ENCODE measurements around the gene ECHDC3.

The ECHDC3 gene

GRCh38 chr10:11716686-11717085 is 25.5 kb upstream of the ECHDC3 start:
- H3K79me1 ChIP-seq (replicated peaks; ENCODE audit: low read length, poor library complexity, severe bottlenecking) = no peaks in the 10 kb centered on the region
- no peak overlapping the region for H3K4me3 ChIP-seq (ENCODE audit: insufficient read depth in 1 of 2, low read depth in 1 of 2, low read length in 2 of 2)
- H2AK5ac ChIP-seq (ENCODE audit: low read length, severe bottlenecking) = no peak overlapping the region
- no peak overlapping the region for H3K9ac ChIP-seq (ENCODE audit: low read length)
- no peak overlapping the region for H2BK120ac ChIP-seq (ENCODE audit: low read depth, low read length)
- peaks cover 11% of the 10 kb centered on the region for H3K9me3 ChIP-seq (ENCODE audit: control insufficient read depth, low read length)
- H2AFZ ChIP-seq (ENCODE audit: low read depth, low read length) = no peak overlapping the region
- H3K36me3 ChIP-seq (ENCODE audit: control insufficient read depth in 1 of 2, insufficient read depth in 2 of 2, low read depth in 1 of 2, low read length in 2 of 2) = no peaks in the 10 kb centered on the region
- no peak overlapping the region for H3K4ac ChIP-seq (ENCODE audit: low read depth in 1 of 2, low read length in 2 of 2)
- H2BK12ac ChIP-seq (ENCODE audit: low read length in 2 of 2) = no peak overlapping the region
- H2BK5ac ChIP-seq (ENCODE audit: low read depth, low read length, poor library complexity, severe bottlenecking) = no peak overlapping the region
- no peak overlapping the region for H4K91ac ChIP-seq (ENCODE audit: low read length)
- H3K4me2 ChIP-seq (ENCODE audit: low read length, poor library complexity, severe bottlenecking) = no peak overlapping the region
- no peak for DNase-seq
- H3K14ac ChIP-seq (ENCODE audit: low read length in 2 of 2) = no peak overlapping the region
- H4K8ac ChIP-seq (ENCODE audit: low read length) = no peak overlapping the region
- no peak overlapping the region for H2BK15ac ChIP-seq (ENCODE audit: low read depth, poor library complexity, severe bottlenecking)
- no peak overlapping the region for H3K18ac ChIP-seq (ENCODE audit: low read depth in 1 of 2, low read length in 2 of 2)
- H3K27ac ChIP-seq (ENCODE audit: low read length, poor library complexity, severe bottlenecking) = no peak overlapping the region
- H3K4me1 ChIP-seq (ENCODE audit: control insufficient read depth, insufficient read depth, low read depth, low read length) = no peaks in the 10 kb centered on the region
- peaks cover 19 to 32% of the 10 kb centered on the region in 2 experiments for H3K27me3 ChIP-seq (ENCODE audit: control insufficient read depth in 1 of 2, insufficient read depth in 1 of 2, low read length in 2 of 2)
- WGBS = 86% methylated on average over 4 of the region's 4 CpGs
- H3K23ac ChIP-seq (ENCODE audit: low read length in 2 of 2) = no peak overlapping the region

GRCh38 chr10:11719496-11720259 is 22.5 kb upstream of the ECHDC3 start:
- H2AK5ac ChIP-seq (ENCODE audit: low read length, severe bottlenecking) = no peak overlapping the region
- 86% methylated on average over 13 of the region's 13 CpGs for WGBS
- no peak overlapping the region for H3K4ac ChIP-seq (ENCODE audit: low read depth in 1 of 2, low read length in 2 of 2)
- no peak overlapping the region for H2AFZ ChIP-seq (ENCODE audit: low read depth, low read length)
- H2BK15ac ChIP-seq (ENCODE audit: low read depth, poor library complexity, severe bottlenecking) = no peak overlapping the region
- no peak overlapping the region for H3K4me3 ChIP-seq (ENCODE audit: insufficient read depth in 1 of 2, low read depth in 1 of 2, low read length in 2 of 2)
- no peak overlapping the region for H3K9ac ChIP-seq (ENCODE audit: low read length)
- H3K18ac ChIP-seq (ENCODE audit: low read depth in 1 of 2, low read length in 2 of 2) = no peak overlapping the region
- H3K27me3 ChIP-seq (ENCODE audit: control insufficient read depth in 1 of 2, insufficient read depth in 1 of 2, low read length in 2 of 2) = peaks cover 7 to 8% of the 10 kb centered on the region in 2 experiments
- H3K4me1 ChIP-seq (ENCODE audit: control insufficient read depth, insufficient read depth, low read depth, low read length) = no peaks in the 10 kb centered on the region
- no peak overlapping the region for H3K27ac ChIP-seq (ENCODE audit: low read length, poor library complexity, severe bottlenecking)
- no peaks in the 10 kb centered on the region for H3K36me3 ChIP-seq (ENCODE audit: control insufficient read depth in 1 of 2, insufficient read depth in 2 of 2, low read depth in 1 of 2, low read length in 2 of 2)
- no peak overlapping the region for H2BK12ac ChIP-seq (ENCODE audit: low read length in 2 of 2)
- H2BK120ac ChIP-seq (ENCODE audit: low read depth, low read length) = no peak overlapping the region
- no peaks in the 10 kb centered on the region for H3K79me1 ChIP-seq (replicated peaks; ENCODE audit: low read length, poor library complexity, severe bottlenecking)
- no peak for DNase-seq
- H4K8ac ChIP-seq (ENCODE audit: low read length) = no peak overlapping the region
- H2BK5ac ChIP-seq (ENCODE audit: low read depth, low read length, poor library complexity, severe bottlenecking) = no peak overlapping the region
- H3K4me2 ChIP-seq (ENCODE audit: low read length, poor library complexity, severe bottlenecking) = no peak overlapping the region
- H4K91ac ChIP-seq (ENCODE audit: low read length) = no peak overlapping the region
- no peak overlapping the region for H3K14ac ChIP-seq (ENCODE audit: low read length in 2 of 2)
- H3K23ac ChIP-seq (ENCODE audit: low read length in 2 of 2) = no peak overlapping the region
- peaks cover 11% of the 10 kb centered on the region for H3K9me3 ChIP-seq (ENCODE audit: control insufficient read depth, low read length)

- no peak overlapping the region for H3K4me2 ChIP-seq (ENCODE audit: low read length, poor library complexity, severe bottlenecking)
- H2AK5ac ChIP-seq (ENCODE audit: low read length, severe bottlenecking) = no peak overlapping the region
- no peak overlapping the region for H3K27ac ChIP-seq (ENCODE audit: low read length, poor library complexity, severe bottlenecking)
- no peak overlapping the region for H3K9ac ChIP-seq (ENCODE audit: low read length)
- H3K18ac ChIP-seq (ENCODE audit: low read depth in 1 of 2, low read length in 2 of 2) = no peak overlapping the region
- DNase-seq = no peak
- no peaks in the 10 kb centered on the region for H3K79me1 ChIP-seq (replicated peaks; ENCODE audit: low read length, poor library complexity, severe bottlenecking)
- no peak overlapping the region for H2BK12ac ChIP-seq (ENCODE audit: low read length in 2 of 2)
- H3K9me3 ChIP-seq (ENCODE audit: control insufficient read depth, low read length) = peaks cover 11% of the 10 kb centered on the region
- no peak overlapping the region for H2AFZ ChIP-seq (ENCODE audit: low read depth, low read length)
- H3K4me3 ChIP-seq (ENCODE audit: insufficient read depth in 1 of 2, low read depth in 1 of 2, low read length in 2 of 2) = no peak overlapping the region
- peaks cover 4 to 8% of the 10 kb centered on the region in 2 experiments for H3K27me3 ChIP-seq (ENCODE audit: control insufficient read depth in 1 of 2, insufficient read depth in 1 of 2, low read length in 2 of 2)
- no peak overlapping the region for H2BK15ac ChIP-seq (ENCODE audit: low read depth, poor library complexity, severe bottlenecking)
- H4K91ac ChIP-seq (ENCODE audit: low read length) = no peak overlapping the region
- no peak overlapping the region for H3K14ac ChIP-seq (ENCODE audit: low read length in 2 of 2)
- H2BK5ac ChIP-seq (ENCODE audit: low read depth, low read length, poor library complexity, severe bottlenecking) = no peak overlapping the region
- H4K8ac ChIP-seq (ENCODE audit: low read length) = no peak overlapping the region
- H3K23ac ChIP-seq (ENCODE audit: low read length in 2 of 2) = no peak overlapping the region
- no peaks in the 10 kb centered on the region for H3K4me1 ChIP-seq (ENCODE audit: control insufficient read depth, insufficient read depth, low read depth, low read length)
- no peaks in the 10 kb centered on the region for H3K36me3 ChIP-seq (ENCODE audit: control insufficient read depth in 1 of 2, insufficient read depth in 2 of 2, low read depth in 1 of 2, low read length in 2 of 2)
- 95% methylated on average over 11 of the region's 11 CpGs for WGBS
- no peak overlapping the region for H2BK120ac ChIP-seq (ENCODE audit: low read depth, low read length)
- H3K4ac ChIP-seq (ENCODE audit: low read depth in 1 of 2, low read length in 2 of 2) = no peak overlapping the region
Observed at GRCh38 chr10:11720260-11720741, 21.9 kb upstream of the ECHDC3 start.

- Histone ChIP-seq H3K79me1 (replicated peaks; ENCODE audit: low read length, poor library complexity, severe bottlenecking) (no peaks in the 10 kb centered on the region), H2AFZ (ENCODE audit: low read depth, low read length) (no peak overlapping the region), H3K23ac (ENCODE audit: low read length in 2 of 2) (no peak overlapping the region), H3K18ac (ENCODE audit: low read depth in 1 of 2, low read length in 2 of 2) (no peak overlapping the region), H2BK15ac (ENCODE audit: low read depth, poor library complexity, severe bottlenecking) (no peak overlapping the region), H3K4me3 (ENCODE audit: insufficient read depth in 1 of 2, low read depth in 1 of 2, low read length in 2 of 2) (no peak overlapping the region), H4K91ac (ENCODE audit: low read length) (no peak overlapping the region), H4K8ac (ENCODE audit: low read length) (no peak overlapping the region), H3K36me3 (ENCODE audit: control insufficient read depth in 1 of 2, insufficient read depth in 2 of 2, low read depth in 1 of 2, low read length in 2 of 2) (no peaks in the 10 kb centered on the region), H3K14ac (ENCODE audit: low read length in 2 of 2) (no peak overlapping the region), H3K9ac (ENCODE audit: low read length) (no peak overlapping the region), H3K9me3 (ENCODE audit: control insufficient read depth, low read length) (peaks cover 5% of the 10 kb centered on the region), H3K4me2 (ENCODE audit: low read length, poor library complexity, severe bottlenecking) (no peak overlapping the region), H3K27me3 (ENCODE audit: control insufficient read depth in 1 of 2, insufficient read depth in 1 of 2, low read length in 2 of 2) (peaks cover 0 to 18% of the 10 kb centered on the region in 2 experiments), H3K27ac (ENCODE audit: low read length, poor library complexity, severe bottlenecking) (no peak overlapping the region), H3K4ac (ENCODE audit: low read depth in 1 of 2, low read length in 2 of 2) (no peak overlapping the region), H2AK5ac (ENCODE audit: low read length, severe bottlenecking) (no peak overlapping the region), H2BK5ac (ENCODE audit: low read depth, low read length, poor library complexity, severe bottlenecking) (no peak overlapping the region), H2BK120ac (ENCODE audit: low read depth, low read length) (no peak overlapping the region), H3K4me1 (ENCODE audit: control insufficient read depth, insufficient read depth, low read depth, low read length) (no peaks in the 10 kb centered on the region), H2BK12ac (ENCODE audit: low read length in 2 of 2) (no peak overlapping the region)
- 100% methylated on average over 2 of the region's 3 CpGs for WGBS
- no peak for DNase-seq
Observed at GRCh38 chr10:11721806-11722205, 20.4 kb upstream of the ECHDC3 start.
